ENCODE measurements around the gene PEX11A.

Gene PEX11A

DNA sequence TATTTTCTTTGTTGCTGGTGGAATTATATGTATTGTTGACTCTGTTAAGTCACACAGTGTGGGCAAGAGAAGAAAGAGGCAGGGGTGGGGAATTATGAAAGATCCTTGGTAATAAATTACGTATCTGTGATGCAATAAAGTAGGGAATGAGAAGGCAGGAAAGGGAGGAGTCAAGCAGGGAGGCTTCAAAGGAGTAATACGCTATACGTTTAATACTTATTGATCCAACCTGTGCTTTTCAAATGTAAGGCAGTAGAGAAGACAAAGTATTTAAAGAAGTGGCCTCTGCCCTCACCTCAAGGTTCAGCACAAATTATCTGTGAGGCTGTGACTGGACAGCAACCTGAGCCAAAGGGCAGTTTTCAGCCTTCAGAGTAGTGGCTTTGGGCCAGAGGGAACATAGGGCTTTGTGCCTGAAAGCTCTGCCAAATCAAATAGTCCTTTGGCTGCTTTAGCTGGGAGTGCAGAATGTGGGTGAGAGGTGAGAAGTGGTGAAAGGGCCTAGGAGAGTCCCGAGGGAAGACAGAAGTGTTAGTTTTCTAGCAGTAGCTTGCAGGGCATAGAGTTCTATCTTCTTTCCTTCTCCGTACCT, 10.2 kb downstream of the PEX11A start:
- Histone ChIP-seq H3F3A (ENCODE audit: insufficient read depth, low read length) (no peaks in the 10 kb centered on the region), H3K4me3 (ENCODE audit: low read depth, low read length, poor library complexity, severe bottlenecking) (no peak overlapping the region), H3K79me2 (ENCODE audit: insufficient read depth, low read length) (no peaks in the 10 kb centered on the region), H3K9me2 (ENCODE audit: low read depth, low read length) (no peaks in the 10 kb centered on the region), H3K4me2 (ENCODE audit: low read length) (no peak overlapping the region), H3K9me3 (ENCODE audit: low read length) (no peaks in the 10 kb centered on the region), H3K4me1 (ENCODE audit: insufficient read depth, low read length, severe bottlenecking) (no peaks in the 10 kb centered on the region), H3K9ac (ENCODE audit: low read length) (no peak overlapping the region), H4K20me1 (ENCODE audit: insufficient read depth, low read length) (no peaks in the 10 kb centered on the region), H3K27me3 (ENCODE audit: insufficient read depth, low read length) (no peaks in the 10 kb centered on the region), H3K27ac (ENCODE audit: low read depth, low read length, poor library complexity, severe bottlenecking) (no peak overlapping the region), H2AFZ (ENCODE audit: low read length) (no peak overlapping the region), H3K36me3 (ENCODE audit: insufficient read depth, low read length) (no peaks in the 10 kb centered on the region)
- TF ChIP-seq, protein P1, sequence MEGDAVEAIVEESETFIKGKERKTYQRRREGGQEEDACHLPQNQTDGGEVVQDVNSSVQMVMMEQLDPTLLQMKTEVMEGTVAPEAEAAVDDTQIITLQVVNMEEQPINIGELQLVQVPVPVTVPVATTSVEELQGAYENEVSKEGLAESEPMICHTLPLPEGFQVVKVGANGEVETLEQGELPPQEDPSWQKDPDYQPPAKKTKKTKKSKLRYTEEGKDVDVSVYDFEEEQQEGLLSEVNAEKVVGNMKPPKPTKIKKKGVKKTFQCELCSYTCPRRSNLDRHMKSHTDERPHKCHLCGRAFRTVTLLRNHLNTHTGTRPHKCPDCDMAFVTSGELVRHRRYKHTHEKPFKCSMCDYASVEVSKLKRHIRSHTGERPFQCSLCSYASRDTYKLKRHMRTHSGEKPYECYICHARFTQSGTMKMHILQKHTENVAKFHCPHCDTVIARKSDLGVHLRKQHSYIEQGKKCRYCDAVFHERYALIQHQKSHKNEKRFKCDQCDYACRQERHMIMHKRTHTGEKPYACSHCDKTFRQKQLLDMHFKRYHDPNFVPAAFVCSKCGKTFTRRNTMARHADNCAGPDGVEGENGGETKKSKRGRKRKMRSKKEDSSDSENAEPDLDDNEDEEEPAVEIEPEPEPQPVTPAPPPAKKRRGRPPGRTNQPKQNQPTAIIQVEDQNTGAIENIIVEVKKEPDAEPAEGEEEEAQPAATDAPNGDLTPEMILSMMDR (IDR thresholded peaks at IDR 0.05; ENCODE audit: low read length), result no peak
- no peak for TF ChIP-seq EZH2 (IDR thresholded peaks at IDR 0.05; ENCODE audit: borderline replicate concordance, low read length)

DNA sequence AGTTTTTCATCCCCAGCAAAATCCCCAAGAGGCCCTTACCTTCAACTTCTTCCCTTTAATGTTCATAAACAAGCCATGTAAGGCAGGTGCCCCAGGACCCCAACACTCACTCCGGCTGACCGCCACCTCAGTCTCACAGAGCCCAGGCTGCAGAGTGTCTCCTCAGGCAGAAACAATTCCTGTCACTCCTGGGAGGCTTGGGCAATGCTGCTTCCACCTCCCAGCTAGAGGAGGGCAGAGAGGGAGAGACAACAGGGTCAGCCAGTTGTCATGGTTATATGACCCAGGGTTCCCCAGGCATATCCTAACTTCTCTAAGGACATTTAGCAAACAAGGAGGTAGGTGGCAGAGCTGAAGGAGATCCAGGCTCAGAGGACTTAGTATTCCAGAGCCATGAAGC, 11.3 kb downstream of the PEX11A start, which contains the start of gene PLIN1:
PLIN1 (minus strand) TSS at position 156 of the 400 bp plus-strand sequence. CDS start 1,878 bp downstream, outside the sequence.
- Histone ChIP-seq H4K20me1 (ENCODE audit: insufficient read depth, low read length) (no peaks in the 10 kb centered on the region), H2AFZ (ENCODE audit: low read length) (no peak within 1 kb of the TSS), H3K4me2 (ENCODE audit: low read length) (no peak within 1 kb of the TSS), H3K4me1 (ENCODE audit: insufficient read depth, low read length, severe bottlenecking) (no peaks in the 10 kb centered on the region), H3K36me3 (ENCODE audit: insufficient read depth, low read length) (no peaks in the 10 kb centered on the region), H3K9me2 (ENCODE audit: low read depth, low read length) (no peaks in the 10 kb centered on the region), H3K9ac (ENCODE audit: low read length) (no peak within 1 kb of the TSS), H3K27me3 (ENCODE audit: insufficient read depth, low read length) (no peaks in the 10 kb centered on the region), H3F3A (ENCODE audit: insufficient read depth, low read length) (no peaks in the 10 kb centered on the region), H3K79me2 (ENCODE audit: insufficient read depth, low read length) (no peaks in the 10 kb centered on the region), H3K9me3 (ENCODE audit: low read length) (no peaks in the 10 kb centered on the region), H3K27ac (ENCODE audit: low read depth, low read length, poor library complexity, severe bottlenecking) (no peak within 1 kb of the TSS), H3K4me3 (ENCODE audit: low read depth, low read length, poor library complexity, severe bottlenecking) (no peak within 1 kb of the TSS)
- TF ChIP-seq EZH2 (IDR thresholded peaks at IDR 0.05; ENCODE audit: borderline replicate concordance, low read length), result no peak

DNA sequence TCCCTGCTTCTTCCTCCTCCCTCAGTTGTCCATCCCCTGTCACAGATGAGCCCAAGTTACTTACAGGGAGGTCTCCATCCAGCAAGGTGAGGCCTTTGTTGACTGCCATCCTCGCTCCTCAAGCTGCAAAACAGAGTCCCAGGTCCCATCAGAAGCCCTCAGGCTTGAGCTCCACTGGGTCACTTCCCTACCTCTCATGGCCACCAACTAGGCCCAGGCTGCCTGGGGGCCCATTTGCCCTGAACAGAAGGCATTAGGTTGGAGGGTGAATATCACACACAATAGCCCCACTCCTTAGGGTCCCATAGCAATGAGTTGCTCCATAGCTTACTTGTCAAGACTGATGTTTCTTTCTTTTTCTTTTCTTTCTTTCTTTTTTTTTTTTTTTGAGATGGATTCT, 13.2 kb downstream of the PEX11A start:
- H3K9ac ChIP-seq (ENCODE audit: low read length), result no peak overlapping the region
- H3K79me2 ChIP-seq (ENCODE audit: insufficient read depth, low read length), result no peaks in the 10 kb centered on the region
- no peaks in the 10 kb centered on the region for H3K27me3 ChIP-seq (ENCODE audit: insufficient read depth, low read length)
- no peaks in the 10 kb centered on the region for H3K36me3 ChIP-seq (ENCODE audit: insufficient read depth, low read length)
- no peaks in the 10 kb centered on the region for H3F3A ChIP-seq (ENCODE audit: insufficient read depth, low read length)
- no peaks in the 10 kb centered on the region for H3K4me1 ChIP-seq (ENCODE audit: insufficient read depth, low read length, severe bottlenecking)
- no peak overlapping the region for H3K4me2 ChIP-seq (ENCODE audit: low read length)
- TF ChIP-seq, protein P1 (IDR thresholded peaks at IDR 0.05; ENCODE audit: low read length), result no peak
- TF ChIP-seq EZH2 (IDR thresholded peaks at IDR 0.05; ENCODE audit: borderline replicate concordance, low read length), result no peak
- H3K4me3 ChIP-seq (ENCODE audit: low read depth, low read length, poor library complexity, severe bottlenecking), result no peak overlapping the region
- no peaks in the 10 kb centered on the region for H3K9me2 ChIP-seq (ENCODE audit: low read depth, low read length)
- H3K9me3 ChIP-seq (ENCODE audit: low read length), result no peaks in the 10 kb centered on the region
- H2AFZ ChIP-seq (ENCODE audit: low read length), result no peak overlapping the region
- H4K20me1 ChIP-seq (ENCODE audit: insufficient read depth, low read length), result no peaks in the 10 kb centered on the region
- H3K27ac ChIP-seq (ENCODE audit: low read depth, low read length, poor library complexity, severe bottlenecking), result no peak overlapping the region

DNA sequence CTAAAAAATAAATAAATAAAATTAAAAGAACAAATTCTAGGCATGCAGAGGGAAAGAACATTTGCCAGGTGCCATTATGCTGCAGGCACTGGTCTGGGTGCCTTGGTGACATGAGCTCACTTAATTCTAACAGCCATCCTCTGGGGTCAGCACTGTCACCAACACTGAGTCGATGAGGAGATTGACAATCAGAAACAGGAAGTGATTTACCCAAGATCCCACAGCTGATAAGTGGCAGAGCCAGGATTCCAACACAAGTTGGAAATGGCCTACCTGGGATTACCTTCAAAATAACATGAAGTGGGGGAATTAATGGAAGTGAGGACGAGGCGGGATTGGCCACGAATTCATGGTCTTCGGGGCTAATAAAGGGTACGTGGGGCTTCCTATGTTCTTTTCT, 14.9 kb downstream of the PEX11A start:
- Histone ChIP-seq H3K9me2 (ENCODE audit: low read depth, low read length) (no peaks in the 10 kb centered on the region), H3K27me3 (ENCODE audit: insufficient read depth, low read length) (no peaks in the 10 kb centered on the region), H2AFZ (ENCODE audit: low read length) (no peak overlapping the region), H3K4me1 (ENCODE audit: insufficient read depth, low read length, severe bottlenecking) (no peaks in the 10 kb centered on the region), H3K36me3 (ENCODE audit: insufficient read depth, low read length) (no peaks in the 10 kb centered on the region), H3K79me2 (ENCODE audit: insufficient read depth, low read length) (no peaks in the 10 kb centered on the region), H3K9me3 (ENCODE audit: low read length) (no peaks in the 10 kb centered on the region), H4K20me1 (ENCODE audit: insufficient read depth, low read length) (no peaks in the 10 kb centered on the region), H3K4me2 (ENCODE audit: low read length) (no peak overlapping the region), H3K27ac (ENCODE audit: low read depth, low read length, poor library complexity, severe bottlenecking) (no peak overlapping the region), H3K9ac (ENCODE audit: low read length) (no peak overlapping the region), H3F3A (ENCODE audit: insufficient read depth, low read length) (no peaks in the 10 kb centered on the region), H3K4me3 (ENCODE audit: low read depth, low read length, poor library complexity, severe bottlenecking) (no peak overlapping the region)
- TF ChIP-seq EZH2 (IDR thresholded peaks at IDR 0.05; ENCODE audit: borderline replicate concordance, low read length), result no peak
- TF ChIP-seq, protein P1 (IDR thresholded peaks at IDR 0.05; ENCODE audit: low read length), result no peak

All from OCI-LY1 (cell line).